ENCODE measurements around the gene FDX1.

FDX1 gene

GRCh38 chr11:110433393-110434333, 3.9 kb downstream of the FDX1 start:
- Histone ChIP-seq H3K9ac (ENCODE audit: low read depth, low read length) (no peak overlapping the region), H3K27me3 (ENCODE audit: control insufficient read depth, insufficient read depth, low read length) (peaks cover 3% of the 10 kb centered on the region), H3K9me3 (ENCODE audit: control insufficient read depth, insufficient read depth, low read length) (no peaks in the 10 kb centered on the region), H3K4me1 (ENCODE audit: control insufficient read depth, insufficient read depth, low read length) (peaks cover 6% of the 10 kb centered on the region), H3K36me3 (ENCODE audit: control insufficient read depth, insufficient read depth, low read length) (no peaks in the 10 kb centered on the region), H3K4me3 (ENCODE audit: low read depth, low read length) (no peak overlapping the region)

GRCh38 chr11:110434952-110435779, 5.4 kb downstream of the FDX1 start:
- Histone ChIP-seq H3K27me3 (ENCODE audit: control insufficient read depth, insufficient read depth, low read length) (no peaks in the 10 kb centered on the region), H3K36me3 (ENCODE audit: control insufficient read depth, insufficient read depth, low read length) (no peaks in the 10 kb centered on the region), H3K9me3 (ENCODE audit: control insufficient read depth, insufficient read depth, low read length) (no peaks in the 10 kb centered on the region), H3K4me1 (ENCODE audit: control insufficient read depth, insufficient read depth, low read length) (peaks cover 6% of the 10 kb centered on the region), H3K4me3 (ENCODE audit: low read depth, low read length) (no peak overlapping the region), H3K9ac (ENCODE audit: low read depth, low read length) (no peak overlapping the region)

- H3K9ac ChIP-seq (ENCODE audit: low read depth, low read length): no peak overlapping the region
Measured at GRCh38 chr11:110435780-110436717, 6.3 kb downstream of the FDX1 start.

GRCh38 chr11:110438017-110438416, 8.3 kb downstream of the FDX1 start:
- Histone ChIP-seq H3K27me3 (ENCODE audit: control insufficient read depth, insufficient read depth, low read length) (no peaks in the 10 kb centered on the region), H3K36me3 (ENCODE audit: control insufficient read depth, insufficient read depth, low read length) (no peaks in the 10 kb centered on the region), H3K4me1 (ENCODE audit: control insufficient read depth, insufficient read depth, low read length) (peaks cover 3% of the 10 kb centered on the region), H3K4me3 (ENCODE audit: low read depth, low read length) (no peak overlapping the region), H3K9ac (ENCODE audit: low read depth, low read length) (no peak overlapping the region), H3K9me3 (ENCODE audit: control insufficient read depth, insufficient read depth, low read length) (no peaks in the 10 kb centered on the region)

More at GRCh38 chr11:110435780-110436717, 6.3 kb downstream of the FDX1 start:
- H3K9me3 ChIP-seq (ENCODE audit: control insufficient read depth, insufficient read depth, low read length): no peaks in the 10 kb centered on the region
- H3K36me3 ChIP-seq (ENCODE audit: control insufficient read depth, insufficient read depth, low read length): no peaks in the 10 kb centered on the region
- no peaks in the 10 kb centered on the region for H3K27me3 ChIP-seq (ENCODE audit: control insufficient read depth, insufficient read depth, low read length)
- no peak overlapping the region for H3K4me3 ChIP-seq (ENCODE audit: low read depth, low read length)
- H3K4me1 ChIP-seq (ENCODE audit: control insufficient read depth, insufficient read depth, low read length): peaks cover 6% of the 10 kb centered on the region

GRCh38 chr11:110445437-110445836, 15.7 kb downstream of the FDX1 start:
- Histone ChIP-seq H3K9me3 (ENCODE audit: control insufficient read depth, insufficient read depth, low read length) (no peaks in the 10 kb centered on the region), H3K4me1 (ENCODE audit: control insufficient read depth, insufficient read depth, low read length) (no peaks in the 10 kb centered on the region), H3K36me3 (ENCODE audit: control insufficient read depth, insufficient read depth, low read length) (no peaks in the 10 kb centered on the region), H3K27me3 (ENCODE audit: control insufficient read depth, insufficient read depth, low read length) (no peaks in the 10 kb centered on the region), H3K9ac (ENCODE audit: low read depth, low read length) (no peak overlapping the region), H3K4me3 (ENCODE audit: low read depth, low read length) (no peak overlapping the region)

- Histone ChIP-seq H3K4me3 (ENCODE audit: low read depth, low read length) (no peak overlapping the region), H3K4me1 (ENCODE audit: control insufficient read depth, insufficient read depth, low read length) (no peaks in the 10 kb centered on the region), H3K27me3 (ENCODE audit: control insufficient read depth, insufficient read depth, low read length) (no peaks in the 10 kb centered on the region), H3K9ac (ENCODE audit: low read depth, low read length) (no peak overlapping the region), H3K9me3 (ENCODE audit: control insufficient read depth, insufficient read depth, low read length) (no peaks in the 10 kb centered on the region), H3K36me3 (ENCODE audit: control insufficient read depth, insufficient read depth, low read length) (no peaks in the 10 kb centered on the region)
Measured at GRCh38 chr11:110446061-110446460, 16.3 kb downstream of the FDX1 start.

DNA sequence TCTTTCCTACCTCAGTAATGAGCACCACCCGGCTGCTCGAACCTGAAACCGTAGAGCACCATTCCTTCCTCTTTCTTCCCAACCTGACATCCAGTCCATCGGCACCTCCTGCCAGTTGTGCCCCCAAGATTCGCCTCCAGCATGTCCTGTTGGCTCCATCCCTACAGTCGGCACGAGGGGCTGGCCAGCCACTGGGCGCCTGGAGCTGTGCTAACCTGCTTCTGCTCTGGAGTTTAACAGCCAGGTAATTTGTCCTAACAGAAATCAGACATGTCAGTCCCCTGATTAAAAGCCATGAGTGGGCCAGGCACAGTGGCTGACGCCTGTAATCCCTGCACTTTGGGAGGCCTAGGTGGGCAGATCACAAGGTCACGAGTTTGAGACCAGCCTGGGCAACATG, 16.8 kb downstream of the FDX1 start:
- H3K27me3 ChIP-seq (ENCODE audit: control insufficient read depth, insufficient read depth, low read length): no peaks in the 10 kb centered on the region
- H3K4me1 ChIP-seq (ENCODE audit: control insufficient read depth, insufficient read depth, low read length): no peaks in the 10 kb centered on the region
- no peak overlapping the region for H3K9ac ChIP-seq (ENCODE audit: low read depth, low read length)
- no peak overlapping the region for H3K4me3 ChIP-seq (ENCODE audit: low read depth, low read length)
- no peaks in the 10 kb centered on the region for H3K36me3 ChIP-seq (ENCODE audit: control insufficient read depth, insufficient read depth, low read length)
- no peaks in the 10 kb centered on the region for H3K9me3 ChIP-seq (ENCODE audit: control insufficient read depth, insufficient read depth, low read length)

- Histone ChIP-seq H3K4me3 (ENCODE audit: low read depth, low read length) (no peak overlapping the region), H3K27me3 (ENCODE audit: control insufficient read depth, insufficient read depth, low read length) (no peaks in the 10 kb centered on the region), H3K36me3 (ENCODE audit: control insufficient read depth, insufficient read depth, low read length) (no peaks in the 10 kb centered on the region), H3K9ac (ENCODE audit: low read depth, low read length) (no peak overlapping the region), H3K4me1 (ENCODE audit: control insufficient read depth, insufficient read depth, low read length) (no peaks in the 10 kb centered on the region), H3K9me3 (ENCODE audit: control insufficient read depth, insufficient read depth, low read length) (no peaks in the 10 kb centered on the region)
Measured at GRCh38 chr11:110447343-110447742, 17.6 kb downstream of the FDX1 start.

- H3K4me3 ChIP-seq (ENCODE audit: low read depth, low read length): no peak overlapping the region
- H3K4me1 ChIP-seq (ENCODE audit: control insufficient read depth, insufficient read depth, low read length): no peaks in the 10 kb centered on the region
- H3K27me3 ChIP-seq (ENCODE audit: control insufficient read depth, insufficient read depth, low read length): no peaks in the 10 kb centered on the region
- no peak overlapping the region for H3K9ac ChIP-seq (ENCODE audit: low read depth, low read length)
- H3K36me3 ChIP-seq (ENCODE audit: control insufficient read depth, insufficient read depth, low read length): no peaks in the 10 kb centered on the region
- no peaks in the 10 kb centered on the region for H3K9me3 ChIP-seq (ENCODE audit: control insufficient read depth, insufficient read depth, low read length)
Measured at GRCh38 chr11:110447897-110448745, 18.4 kb downstream of the FDX1 start.

DNA sequence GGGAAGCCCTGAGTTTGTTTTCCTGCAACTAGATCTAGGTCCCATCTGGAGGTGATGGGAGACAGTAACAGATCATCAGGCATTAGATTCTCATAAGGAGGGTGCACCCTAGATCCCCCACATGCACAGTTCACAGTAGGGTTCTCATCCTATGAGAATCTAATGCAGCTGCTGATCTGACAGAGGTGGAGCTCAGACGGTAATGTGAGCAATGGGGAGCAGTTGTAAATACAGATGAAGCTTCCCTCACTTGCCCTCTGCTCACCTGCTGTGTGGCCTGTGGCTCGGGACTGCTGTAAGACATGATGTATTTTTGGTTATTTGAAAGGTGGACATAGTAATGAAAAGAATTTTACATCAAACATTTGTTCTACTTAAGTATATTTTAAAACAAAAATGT, 20.5 kb downstream of the FDX1 start:
- Histone ChIP-seq H3K9me3 (ENCODE audit: control insufficient read depth, insufficient read depth, low read length) (no peaks in the 10 kb centered on the region), H3K9ac (ENCODE audit: low read depth, low read length) (no peak overlapping the region), H3K4me3 (ENCODE audit: low read depth, low read length) (no peak overlapping the region), H3K36me3 (ENCODE audit: control insufficient read depth, insufficient read depth, low read length) (no peaks in the 10 kb centered on the region), H3K27me3 (ENCODE audit: control insufficient read depth, insufficient read depth, low read length) (no peaks in the 10 kb centered on the region), H3K4me1 (ENCODE audit: control insufficient read depth, insufficient read depth, low read length) (no peaks in the 10 kb centered on the region)
